Regular cardiac myocyte (primary cell): Measurements from ENCODE around the gene LRRC8A. TPM values are rescaled to one million over a fixed set of nuclear protein-coding genes. Genes with fewer than 3 reads are reported as not detected.

ENCODE experiments used
- total RNA-seq: library from RNA; depleted of rRNA; stranded (reverse); fragments of >200 nt; gene quantifications from 2 replicates; pipeline ENCODE4 v1.2.3, GENCODE V29; 2014

The LRRC8A gene
- total RNA-seq: 30.2 and 63.1 TPM in 2 replicates

GRCh38 chr9:128881884-128882676 is at the start of gene LRRC8A, which contains the start of gene KYAT1:
Gene LRRC8A, plus strand, starts transcription at chr9:128882133. Its CDS starts 25,032 bp downstream, at chr9:128907165.
Gene KYAT1, minus strand, starts transcription at chr9:128881950. Its CDS starts 36,545 bp downstream, at chr9:128845405.

DNA sequence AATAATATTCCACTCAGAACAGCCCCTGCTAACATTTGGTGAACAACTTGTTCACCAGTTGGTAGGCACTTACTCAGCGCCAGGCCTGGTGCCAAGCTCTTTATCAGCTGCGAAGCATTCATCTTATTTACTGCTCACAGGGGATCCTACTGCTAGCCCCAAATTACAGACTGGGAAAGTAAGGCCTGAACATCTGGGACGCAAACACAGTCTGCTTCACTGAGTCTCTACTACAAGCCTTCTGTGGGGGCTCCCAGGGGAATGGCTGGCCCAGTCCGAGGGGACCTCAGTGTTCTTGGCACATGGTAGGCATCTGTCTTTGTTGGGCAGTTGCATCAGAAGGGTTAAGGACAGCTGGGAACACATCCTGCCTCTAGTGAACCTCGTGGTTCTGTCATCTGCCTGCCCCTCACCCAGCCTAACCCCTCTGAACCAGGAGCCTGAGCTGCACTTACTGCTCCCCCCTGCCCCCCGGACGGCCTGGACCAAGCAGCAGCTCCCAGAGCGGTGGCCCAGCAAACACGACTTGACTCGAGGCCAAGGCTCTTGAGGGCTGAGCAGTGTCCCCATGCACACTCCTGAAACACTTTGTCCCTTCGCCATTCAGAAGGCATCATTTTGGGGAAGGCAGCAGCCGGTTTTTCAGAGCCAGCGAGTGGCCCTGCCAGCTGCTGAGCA is 38.6 kb downstream of the LRRC8A start, which contains the start of gene PHYHD1:
Gene PHYHD1 (plus strand): TSS at position 602 of the 678 bp plus-strand sequence. CDS start 1,342 bp downstream, outside the sequence.

GRCh38 chr9:128947527-128948301 is 65.8 kb downstream of the LRRC8A start, which contains the start of the genes DOLK and NUP188:
Gene DOLK, minus strand, starts transcription at chr9:128947603. Its CDS starts 300 bp downstream, at chr9:128947303.
Gene NUP188, plus strand, starts transcription at chr9:128947699. Its CDS starts 21 bp downstream, at chr9:128947720.

Other genes with a start within 250 kb of the LRRC8A start
- 27.9 and 81.9 TPM in 2 replicates for gene DYNC2I2, start 225.3 kb upstream of the LRRC8A start, total RNA-seq
- gene SET, start 192.9 kb upstream of the LRRC8A start, total RNA-seq: 352 and 608 TPM in 2 replicates
- 0.28 and 1.7 TPM in 2 replicates for gene PKN3, start 179.6 kb upstream of the LRRC8A start, total RNA-seq
- 22.6 and 39.9 TPM in 2 replicates for gene ZDHHC12, start 158.0 kb upstream of the LRRC8A start, total RNA-seq
- 14.8 and 21.1 TPM in 2 replicates for gene ZER1, start 110.2 kb upstream of the LRRC8A start, total RNA-seq
- 9.3 and 12.5 TPM in 2 replicates for gene TBC1D13, start 94.9 kb upstream of the LRRC8A start, total RNA-seq
- 14.9 and 35.1 TPM in 2 replicates for gene ENDOG, start 63.6 kb upstream of the LRRC8A start, total RNA-seq
- 10.4 and 26.3 TPM in 2 replicates for gene SPOUT1, start 52.3 kb upstream of the LRRC8A start, total RNA-seq
- 5.4 and 8.4 TPM in 2 replicates for gene KYAT1, start 183 bp upstream of the LRRC8A start, total RNA-seq
- gene PHYHD1, start 38.8 kb downstream of the LRRC8A start, total RNA-seq: 5.0 and 5.9 TPM in 2 replicates
- gene DOLK, start 65.5 kb downstream of the LRRC8A start, total RNA-seq: 24.0 and 35.3 TPM in 2 replicates
- 24.5 and 46.2 TPM in 2 replicates for gene NUP188, start 65.6 kb downstream of the LRRC8A start, total RNA-seq
- 26.3 and 33.3 TPM in 2 replicates for gene SH3GLB2, start 146.2 kb downstream of the LRRC8A start, total RNA-seq
- gene MIGA2, start 154.5 kb downstream of the LRRC8A start, total RNA-seq: 23.6 and 27.3 TPM in 2 replicates
- 8.2 and 14.2 TPM in 2 replicates for gene DOLPP1, start 199.0 kb downstream of the LRRC8A start, total RNA-seq
- 34.7 and 35.2 TPM in 2 replicates for gene CRAT, start 228.7 kb downstream of the LRRC8A start, total RNA-seq
- gene PTPA, start 229.3 kb downstream of the LRRC8A start, total RNA-seq: 86.3 and 146 TPM in 2 replicates